T-cell (primary cell): ENCODE measurements around the gene ESRRB. TPM values are rescaled to one million over a fixed set of nuclear protein-coding genes. Genes with fewer than 3 reads are reported as not detected.

ENCODE experiments used
- ATAC-seq, 4 experiments: fragments of 200-7000 bp in 3 of 4; fragments of 150-1000 bp in 1 of 4; cut with Tn5 transposase; replicated peaks in 1 of 4; 1 replicate in 3 of 4; 2 replicates in 1 of 4; pipeline ENCODE4 v1.10.0; 2021; ENCODE audit warnings: moderate library complexity in 3 of 4, mild to moderate bottlenecking in 2 of 4, moderate number of reproducible peaks in 1 of 4
- CTCF ChIA-PET, 2 donors: fragments of 300-600 bp; sonication (Branson Sonifier 250); formaldehyde crosslinking; loops; one replicate each; lab custom pipeline; 2022; ENCODE audit warnings: antibody characterized with exemption in 2 of 2; lab: Charles Lee
- POLR2A ChIA-PET, 2 donors: fragments of 300-600 bp; sonication (Branson Sonifier 250); formaldehyde crosslinking; loops; one replicate each; lab custom pipeline; 2022; ENCODE audit warnings: antibody characterized with exemption in 2 of 2; lab: Charles Lee
- DNase-seq, 35 experiments: peaks; one replicate each; pipeline versions ENCODE4 v3.0.0 to v3.0.0-alpha.2; 2013 to 2023
- H3K27ac ChIP-seq: one replicate; pipeline ENCODE4 v1.5.1; 2013; ENCODE audit warnings: low read length
- H3K27me3 ChIP-seq, 2 experiments: replicated peaks in 1 of 2; 1 replicate in 1 of 2; 2 replicates in 1 of 2; pipeline versions ENCODE4 v1.6.1 to v1.7.0; 2013; ENCODE audit warnings: low read length in 1 of 2, mixed read lengths in 1 of 2; ENCODE audit not compliant: control insufficient read depth in 2 of 2, insufficient read depth in 2 of 2; ENCODE audit errors: extremely low read depth in 1 of 2
- H3K36me3 ChIP-seq, 2 donors: 1 replicate in 1 of 2; 2 replicates in 1 of 2; pipeline versions ENCODE4 v1.6.1 to v1.7.0; 2013; ENCODE audit warnings: low read length in 1 of 2; ENCODE audit not compliant: control insufficient read depth in 2 of 2, insufficient read depth in 1 of 2; ENCODE audit errors: extremely low read depth in 1 of 2
- H3K4me1 ChIP-seq, 2 experiments: 1 replicate in 1 of 2; 2 replicates in 1 of 2; pipeline versions ENCODE4 v1.6.1 to v1.7.0; 2013; ENCODE audit warnings: low read length in 2 of 2, mixed read lengths in 1 of 2; ENCODE audit not compliant: insufficient read depth in 2 of 2, control insufficient read depth in 1 of 2; ENCODE audit errors: extremely low read depth in 1 of 2
- H3K4me3 ChIP-seq, 2 donors: 1 replicate in 1 of 2; 2 replicates in 1 of 2; pipeline versions ENCODE4 v1.5.1 to v1.7.0; 2013; ENCODE audit warnings: mild to moderate bottlenecking in 2 of 2, low read length in 1 of 2, moderate library complexity in 1 of 2; ENCODE audit not compliant: control insufficient read depth in 1 of 2; ENCODE audit errors: extremely low read depth in 1 of 2
- H3K9me3 ChIP-seq: 2 replicates; pipeline ENCODE4 v1.7.0; 2013
- H3K27ac Mint-ChIP-seq, 2 donors: one replicate each; pipeline ENCODE4 v1.8.0; 2020 to 2021; ENCODE audit warnings: mild to moderate bottlenecking in 2 of 2, mixed read lengths in 2 of 2
- H3K27me3 Mint-ChIP-seq, 2 donors: one replicate each; pipeline ENCODE4 v1.8.0; 2021 to 2022; ENCODE audit warnings: mixed read lengths in 2 of 2
- H3K36me3 Mint-ChIP-seq: one replicate; pipeline ENCODE4 v1.8.0; 2021; ENCODE audit warnings: mixed read lengths
- H3K4me1 Mint-ChIP-seq, 3 donors: one replicate each; pipeline ENCODE4 v1.8.0; 2020 to 2022; ENCODE audit warnings: mixed read lengths in 3 of 3, mild to moderate bottlenecking in 1 of 3
- H3K4me3 Mint-ChIP-seq, 3 donors: one replicate each; pipeline ENCODE4 v1.8.0; 2020 to 2022; ENCODE audit warnings: mild to moderate bottlenecking in 3 of 3, mixed read lengths in 3 of 3, moderate library complexity in 3 of 3
- H3K9me3 Mint-ChIP-seq, 3 donors: one replicate each; pipeline ENCODE4 v1.8.0; 2020 to 2022; ENCODE audit warnings: mixed read lengths in 3 of 3
- WGBS: methylation state at CpG from one replicate; pipeline ENCODE4 v1.1.5; 2013; ENCODE audit warnings: missing lambda C conversion rate; ENCODE audit not compliant: insufficient coverage; 5-methylcytosine and 5-hydroxymethylcytosine counted together
- total RNA-seq, 35 experiments: library from RNA in 6 of 35; stranded (reverse) in 6 of 35; fragments of 120-200 nt in 1 of 35; gene quantifications; one replicate each; pipeline versions ENCODE4 v1.2.1 to v1.2.4 and lab custom pipeline; 2013 to 2026

Gene ESRRB
- total RNA-seq, 5 donors from 2014 or later (not counting 1 experiment from before 2014, with no cell fraction given): 0.19 to 0.82 (median 0.29) TPM; not detected in 1

GRCh38 chr14:76501156-76501720 is 125.3 kb downstream of the ESRRB start:
- Mint-ChIP-seq H3K4me1 (no peaks in the 10 kb centered on the region), H3K36me3 (no peaks in the 10 kb centered on the region), H3K27ac (no peak overlapping the region), H3K27me3 (peaks cover 3 to 9% of the 10 kb centered on the region in 2 donors), H3K4me3 (no peak overlapping the region), H3K9me3 (no peaks in the 10 kb centered on the region)
- no peaks in the 10 kb centered on the region for H3K36me3 ChIP-seq
- 62% methylated on average over 3 of the region's 7 CpGs for WGBS
- ATAC-seq: no peak
- POLR2A ChIA-PET: no interaction called here
- no peaks in the 10 kb centered on the region for H3K9me3 ChIP-seq
- no peak overlapping the region for H3K4me3 ChIP-seq
- CTCF ChIA-PET: no interaction called here
- no peak for DNase-seq
- no peak overlapping the region for H3K27ac ChIP-seq
- peaks cover 0 to 27% of the 10 kb centered on the region in 2 experiments for H3K27me3 ChIP-seq
- no peaks in the 10 kb centered on the region for H3K4me1 ChIP-seq

- ChIA-PET CTCF (no interaction called here), POLR2A (interaction anchor here in 1 of 2 donors (0.6 kb wide), 1 partner anchor 774 kb away, joined by 3 read pairs; no protein-coding TSS in a partner anchor)
- Mint-ChIP-seq H3K27ac (no peak overlapping the region), H3K9me3 (no peaks in the 10 kb centered on the region), H3K4me1 (no peaks in the 10 kb centered on the region), H3K27me3 (peaks cover 4 to 13% of the 10 kb centered on the region in 2 donors), H3K4me3 (no peak overlapping the region), H3K36me3 (no peaks in the 10 kb centered on the region)
- Histone ChIP-seq H3K9me3 (no peaks in the 10 kb centered on the region), H3K27me3 (peaks cover 0 to 27% of the 10 kb centered on the region in 2 experiments), H3K27ac (no peak overlapping the region), H3K4me3 (no peak overlapping the region), H3K36me3 (no peaks in the 10 kb centered on the region), H3K4me1 (no peaks in the 10 kb centered on the region)
- WGBS: no CpG with 5 or more reads among the region's 4 CpGs
- DNase-seq: no peak
- no peak for ATAC-seq
Measured at GRCh38 chr14:76502219-76502618, 126.3 kb downstream of the ESRRB start.

DNA sequence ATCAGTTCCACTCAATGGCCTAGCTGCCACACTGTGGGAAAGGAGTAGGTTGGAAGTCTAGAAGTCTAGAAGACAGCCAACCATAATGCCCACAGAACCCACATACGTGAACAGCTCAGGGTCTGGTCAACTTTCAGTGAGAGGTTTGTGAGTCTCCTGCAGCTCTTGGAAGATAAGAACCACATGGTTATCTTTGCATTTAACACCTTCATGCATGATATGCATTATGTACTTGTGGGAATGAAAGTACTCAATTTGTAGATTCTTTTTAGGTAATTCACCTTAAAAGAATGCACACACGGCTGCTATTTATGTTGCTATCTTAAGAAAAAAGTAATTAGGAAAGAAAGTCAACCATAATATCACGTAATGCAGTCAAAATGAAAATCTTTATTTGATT is 126.7 kb downstream of the ESRRB start:
- DNase-seq: no peak
- ChIA-PET POLR2A (interaction anchor here in 1 of 2 donors (0.6 kb wide), 1 partner anchor 773 kb away, joined by 3 read pairs; no protein-coding TSS in a partner anchor), CTCF (no interaction called here)
- Histone ChIP-seq H3K27me3 (peaks cover 0 to 25% of the 10 kb centered on the region in 2 experiments), H3K36me3 (no peaks in the 10 kb centered on the region), H3K9me3 (no peaks in the 10 kb centered on the region), H3K27ac (no peak overlapping the region), H3K4me3 (no peak overlapping the region), H3K4me1 (no peaks in the 10 kb centered on the region)
- Mint-ChIP-seq H3K9me3 (no peaks in the 10 kb centered on the region), H3K4me1 (no peaks in the 10 kb centered on the region), H3K27me3 (peaks cover 5 to 13% of the 10 kb centered on the region in 2 donors), H3K36me3 (no peaks in the 10 kb centered on the region), H3K4me3 (no peak overlapping the region), H3K27ac (no peak overlapping the region)
- no peak for ATAC-seq
- no CpG with 5 or more reads among the region's 3 CpGs for WGBS

DNA sequence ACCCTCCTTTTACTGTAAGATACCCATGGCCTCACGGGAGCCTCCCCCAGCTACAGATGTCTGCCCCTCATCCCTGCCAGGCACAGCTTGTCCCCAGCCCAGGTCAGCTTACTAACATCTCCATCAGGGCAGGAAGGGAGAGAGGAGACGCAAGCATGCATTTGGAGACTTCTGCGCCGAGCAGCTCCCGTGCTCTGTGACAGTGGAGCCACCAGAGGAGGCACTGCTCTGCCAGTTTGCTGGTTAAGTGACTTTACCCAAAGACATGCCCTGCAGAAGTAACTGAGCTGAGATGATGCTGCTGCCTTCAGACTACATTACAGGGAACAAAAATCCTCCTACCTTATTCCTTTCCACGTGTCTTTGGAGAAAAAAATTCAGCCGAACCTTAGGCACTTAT is 133.4 kb downstream of the ESRRB start:
- Histone ChIP-seq H3K9me3 (no peaks in the 10 kb centered on the region), H3K27me3 (peaks cover 0 to 27% of the 10 kb centered on the region in 2 experiments), H3K27ac (no peak overlapping the region), H3K4me3 (no peak overlapping the region), H3K4me1 (no peaks in the 10 kb centered on the region), H3K36me3 (no peaks in the 10 kb centered on the region)
- H3K4me1 Mint-ChIP-seq: no peaks in the 10 kb centered on the region
- H3K9me3 Mint-ChIP-seq: no peaks in the 10 kb centered on the region
- H3K27ac Mint-ChIP-seq: no peak overlapping the region
- no peaks in the 10 kb centered on the region for H3K36me3 Mint-ChIP-seq
- CTCF ChIA-PET: no interaction called here
- no peak for DNase-seq
- POLR2A ChIA-PET: no interaction called here
- H3K4me3 Mint-ChIP-seq: no peak overlapping the region
- WGBS: 87% methylated on average over 4 of the region's 7 CpGs
- no peak for ATAC-seq
- peaks cover 28 to 34% of the 10 kb centered on the region in 2 donors for H3K27me3 Mint-ChIP-seq

GRCh38 chr14:76510181-76510580 is 134.2 kb downstream of the ESRRB start:
- POLR2A ChIA-PET: no interaction called here
- no peak for DNase-seq
- H3K27me3 Mint-ChIP-seq: peaks cover 29 to 34% of the 10 kb centered on the region in 2 donors
- WGBS: 57% methylated on average over 1 of the region's 3 CpGs
- H3K36me3 ChIP-seq: no peaks in the 10 kb centered on the region
- CTCF ChIA-PET: no interaction called here
- no peak overlapping the region for H3K4me3 Mint-ChIP-seq
- H3K9me3 Mint-ChIP-seq: no peaks in the 10 kb centered on the region
- ATAC-seq: no peak
- no peak overlapping the region for H3K4me3 ChIP-seq
- no peaks in the 10 kb centered on the region for H3K36me3 Mint-ChIP-seq
- peaks cover 0 to 33% of the 10 kb centered on the region in 2 experiments for H3K27me3 ChIP-seq
- no peaks in the 10 kb centered on the region for H3K4me1 ChIP-seq
- H3K9me3 ChIP-seq: no peaks in the 10 kb centered on the region
- H3K27ac ChIP-seq: no peak overlapping the region
- no peaks in the 10 kb centered on the region for H3K4me1 Mint-ChIP-seq
- H3K27ac Mint-ChIP-seq: no peak overlapping the region

DNA sequence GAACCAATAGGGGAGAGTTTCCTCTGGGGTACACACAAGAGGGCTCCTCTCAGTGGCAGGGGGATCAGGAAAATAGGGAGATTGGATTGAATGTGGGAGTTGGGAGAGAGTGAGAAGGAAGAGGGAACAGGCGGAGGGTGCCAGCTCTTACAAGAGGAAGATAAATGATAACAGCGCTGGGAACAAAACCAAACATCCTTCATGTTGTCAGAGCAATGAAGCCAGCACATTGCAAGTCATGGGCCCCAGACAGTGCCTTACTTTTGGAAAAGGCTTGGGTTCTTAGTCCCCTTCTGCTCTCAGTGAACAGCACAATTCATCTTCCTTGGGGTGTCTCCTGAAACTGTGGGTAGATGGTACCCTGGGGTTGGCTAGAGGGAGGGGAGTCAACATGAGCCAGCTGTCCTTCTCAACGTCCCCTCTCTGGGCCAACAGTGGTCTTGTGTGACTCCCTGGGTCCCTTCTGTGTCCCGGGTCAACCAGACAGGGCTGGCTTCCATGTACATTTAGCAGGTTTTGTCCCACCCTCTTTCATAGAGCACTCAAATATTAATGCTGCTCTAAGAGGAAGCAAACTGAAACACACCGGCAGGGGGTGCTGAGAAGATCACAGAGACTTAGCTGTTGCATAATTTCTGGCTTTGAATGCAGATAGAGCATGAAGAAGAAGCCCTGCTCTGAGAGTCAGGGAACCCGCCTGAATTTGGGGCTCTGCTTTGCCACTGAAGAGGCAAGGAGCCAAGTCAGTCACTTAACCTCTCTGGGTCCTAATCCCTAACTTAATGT is 138.5 kb downstream of the ESRRB start:
- Mint-ChIP-seq H3K9me3 (no peaks in the 10 kb centered on the region), H3K36me3 (no peaks in the 10 kb centered on the region), H3K4me1 (no peaks in the 10 kb centered on the region), H3K27me3 (peaks cover 26 to 32% of the 10 kb centered on the region in 2 donors), H3K4me3 (no peak overlapping the region), H3K27ac (no peak overlapping the region)
- 43% methylated on average over 4 of the region's 6 CpGs for WGBS
- H3K9me3 ChIP-seq: no peaks in the 10 kb centered on the region
- ATAC-seq (no peak), DNase-seq (no peak)
- H3K36me3 ChIP-seq: no peaks in the 10 kb centered on the region
- no peak overlapping the region for H3K27ac ChIP-seq
- POLR2A ChIA-PET: no interaction called here
- H3K27me3 ChIP-seq: peaks cover 0 to 37% of the 10 kb centered on the region in 2 experiments
- no peak overlapping the region for H3K4me3 ChIP-seq
- CTCF ChIA-PET: no interaction called here
- H3K4me1 ChIP-seq: no peaks in the 10 kb centered on the region
